GM19324 (cell line): Measurements from ENCODE around the gene TEX10.

Source experiments
- ATAC-seq: cut with Tn5 transposase; IDR thresholded peaks from one replicate; pipeline ENCODE4 v1.9.1; 2021; ENCODE audit warnings: mild to moderate bottlenecking, moderate library complexity; ENCODE audit not compliant: unreplicated experiment, low FRiP score

TEX10 gene

DNA sequence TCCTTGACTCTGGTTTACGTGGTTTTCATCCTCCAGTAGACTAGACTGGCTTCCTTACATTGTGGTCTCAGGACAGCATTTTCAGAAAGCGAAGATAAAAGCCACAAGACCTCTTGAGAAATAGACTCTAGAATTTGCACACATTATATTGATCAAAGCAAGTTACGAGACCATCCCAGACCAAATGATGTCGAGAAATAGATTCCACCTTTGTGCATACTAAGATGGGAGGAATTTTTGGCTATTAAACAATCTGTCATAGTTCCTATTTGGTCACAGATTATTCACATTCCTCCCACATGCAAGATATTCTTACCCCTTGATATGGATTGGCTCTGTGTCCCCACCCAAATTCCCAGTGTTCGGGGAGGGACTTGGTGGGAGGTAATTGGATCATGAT, 65.6 kb downstream of the TEX10 start:
- ATAC-seq = no peak

GRCh38 chr9:100286257-100286656, 66.5 kb downstream of the TEX10 start:
- no peak for ATAC-seq

DNA sequence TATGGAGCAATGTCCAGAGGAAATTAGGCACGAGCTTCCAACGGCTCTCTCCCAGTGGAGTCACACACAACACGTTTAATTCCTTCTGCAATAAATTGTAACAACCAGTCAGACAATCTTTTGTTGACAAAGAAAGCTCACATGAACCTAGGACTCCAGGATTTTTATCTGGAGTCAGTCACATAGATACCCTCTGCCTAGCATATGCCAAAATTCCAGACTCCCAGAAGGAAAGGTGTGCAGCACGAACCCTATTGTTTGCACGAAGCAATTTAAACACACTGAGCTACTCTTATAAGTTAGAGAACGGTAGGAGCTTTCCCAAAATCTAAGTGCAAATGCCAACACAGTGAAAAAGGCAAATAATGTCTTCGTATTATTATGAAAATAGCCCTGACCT, 67.1 kb downstream of the TEX10 start:
- no peak for ATAC-seq

GRCh38 chr9:100285080-100285479, 67.7 kb downstream of the TEX10 start:
- no peak for ATAC-seq

DNA sequence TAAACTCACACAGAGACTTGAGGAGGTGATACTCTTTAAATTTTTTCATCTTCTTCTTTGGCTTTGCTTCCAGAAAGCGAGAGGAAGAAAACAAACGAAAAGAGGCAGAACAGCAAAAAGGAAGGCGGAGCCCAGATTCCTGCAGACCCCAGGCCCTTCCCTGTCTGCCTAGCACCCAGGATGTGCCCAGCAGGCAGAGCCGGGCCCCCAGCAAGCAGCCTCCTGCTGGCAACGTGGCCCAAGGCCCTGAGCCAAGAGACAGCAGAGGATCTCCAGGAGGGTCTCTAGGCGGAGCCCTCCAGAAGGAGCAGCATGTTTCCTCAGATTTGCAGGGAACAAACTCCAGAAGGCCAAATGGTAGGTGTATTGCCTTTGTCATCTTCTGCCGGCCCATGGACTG, 68.5 kb downstream of the TEX10 start:
- no peak for ATAC-seq

- no peak for ATAC-seq
Measured at GRCh38 chr9:100282388-100282719, 70.4 kb downstream of the TEX10 start.

DNA sequence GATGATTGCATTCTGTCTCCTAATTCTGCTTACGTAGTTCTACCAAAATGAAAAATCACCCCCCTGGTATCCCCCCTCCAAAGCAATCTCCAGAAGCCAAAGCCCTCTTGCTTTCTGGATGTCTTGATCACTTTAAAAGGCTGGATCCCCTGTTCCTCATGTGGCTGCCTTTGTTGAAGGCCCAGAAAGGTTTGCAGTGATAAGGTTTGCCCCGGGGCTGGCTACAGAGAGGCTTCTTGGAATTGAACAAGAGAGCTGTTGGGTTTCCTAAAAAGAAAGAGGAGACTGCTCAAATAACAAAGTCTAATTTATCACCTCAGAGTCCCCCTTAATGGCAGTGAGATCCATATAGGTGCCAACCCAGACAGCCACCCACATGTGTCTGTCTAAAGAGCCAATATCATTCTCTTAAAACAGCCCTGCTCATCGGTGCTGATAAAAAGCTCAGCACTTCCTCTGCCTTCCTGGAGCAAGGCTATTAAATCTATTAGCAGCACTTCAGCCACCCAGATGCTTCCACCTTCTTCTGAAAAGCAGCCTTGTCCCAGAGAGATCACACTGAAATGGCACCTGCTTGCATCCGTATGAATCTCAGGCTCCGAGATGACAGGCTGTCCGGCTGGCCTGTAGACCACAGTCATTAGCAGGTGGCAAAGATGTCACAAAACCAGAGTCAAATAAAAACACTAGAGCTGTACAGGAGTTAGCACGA, 70.9 kb downstream of the TEX10 start:
- ATAC-seq = no peak

DNA sequence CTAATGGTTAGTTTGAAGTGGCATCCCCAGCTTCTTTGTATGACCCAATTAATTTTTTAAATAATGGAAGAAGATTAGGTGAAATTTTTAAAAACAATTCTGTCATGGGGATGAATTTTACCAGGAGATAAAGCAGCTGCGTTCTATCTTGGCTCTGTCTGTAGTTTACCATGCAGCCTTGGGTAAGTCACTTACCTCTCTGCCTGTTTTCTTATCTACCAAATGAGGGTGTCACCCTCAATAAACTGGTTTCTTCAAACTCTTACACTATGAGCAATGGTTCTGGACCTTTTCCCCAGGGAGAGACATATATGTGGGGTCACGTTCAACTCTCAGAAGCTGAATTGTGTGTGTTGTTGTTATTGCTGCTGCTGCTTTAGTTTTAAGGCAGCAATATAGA, 71.7 kb downstream of the TEX10 start:
- ATAC-seq = no peak

DNA sequence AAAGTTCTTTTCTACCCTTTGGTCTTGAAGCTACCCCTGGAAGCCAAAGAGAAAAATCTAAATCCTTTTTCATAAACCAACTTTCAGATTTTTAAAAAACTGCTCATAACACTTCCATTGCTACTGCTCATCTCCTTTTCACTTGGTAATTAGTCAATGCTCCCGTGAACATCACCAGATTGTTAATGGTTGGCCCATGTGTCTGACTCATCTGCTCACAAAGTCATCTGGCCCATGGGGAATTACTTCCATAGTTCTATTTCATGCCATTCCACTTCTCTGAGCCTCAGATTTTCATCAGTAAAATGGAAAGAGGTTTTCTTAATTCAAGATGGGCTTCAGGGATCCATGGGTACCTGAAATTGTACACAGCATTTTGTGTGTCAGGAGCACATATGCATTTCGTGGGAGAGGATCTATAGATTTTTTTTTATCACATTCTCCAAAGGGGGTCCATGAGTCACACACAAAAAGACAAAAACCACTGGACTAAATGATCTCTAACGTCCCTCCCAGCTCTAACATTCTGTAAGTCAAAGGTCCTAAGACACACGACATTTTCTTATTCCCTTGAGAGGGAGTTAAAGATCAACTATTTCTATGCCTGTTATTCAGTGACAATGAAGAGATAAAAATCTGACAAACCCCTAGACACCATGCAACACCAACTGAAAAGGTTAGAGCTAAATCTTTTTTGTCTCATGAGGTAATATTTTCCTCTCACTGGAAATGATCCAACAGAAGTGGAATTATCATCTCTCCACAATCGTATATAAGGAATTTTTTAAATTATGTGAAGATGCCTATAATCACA, 75.4 kb downstream of the TEX10 start:
- no peak for ATAC-seq

- no peak for ATAC-seq
Measured at GRCh38 chr9:100269656-100270055, 83.1 kb downstream of the TEX10 start.

- ATAC-seq = no peak
Measured at GRCh38 chr9:100268271-100268670, 84.5 kb downstream of the TEX10 start.

GRCh38 chr9:100267211-100267610, 85.5 kb downstream of the TEX10 start:
- ATAC-seq = no peak
